Astrocyte of the spinal cord (primary cell): Measurements from ENCODE around the gene TAPT1.
"Not testable (repeated sequence)": the region's sequence is repeated elsewhere in the genome, so short reads cannot be mapped to it uniquely, and the experiment has no call there.

Experiments
- DNase-seq: peaks from one replicate; pipeline ENCODE4 v3.0.0; 2011; ENCODE audit warnings: low read depth, low spot score
- H3K4me3 ChIP-seq: 2 replicates; pipeline ENCODE4 v1.5.1; 2011; ENCODE audit warnings: low read depth, mild to moderate bottlenecking, low read length, moderate library complexity
- in situ Hi-C: cut with HindIII; loops from 2 replicates; pipeline ENCODE4 v1.10.0; 2017; ENCODE audit warnings: low sequenced_read_pairs
- TF ChIP-seq, protein P1 (sequence below): IDR thresholded peaks from 2 replicates; pipeline ENCODE4 v1.5.1; 2012; ENCODE audit warnings: low read depth, mild to moderate bottlenecking, low read length, inconsistent platforms

TAPT1 gene

DNA sequence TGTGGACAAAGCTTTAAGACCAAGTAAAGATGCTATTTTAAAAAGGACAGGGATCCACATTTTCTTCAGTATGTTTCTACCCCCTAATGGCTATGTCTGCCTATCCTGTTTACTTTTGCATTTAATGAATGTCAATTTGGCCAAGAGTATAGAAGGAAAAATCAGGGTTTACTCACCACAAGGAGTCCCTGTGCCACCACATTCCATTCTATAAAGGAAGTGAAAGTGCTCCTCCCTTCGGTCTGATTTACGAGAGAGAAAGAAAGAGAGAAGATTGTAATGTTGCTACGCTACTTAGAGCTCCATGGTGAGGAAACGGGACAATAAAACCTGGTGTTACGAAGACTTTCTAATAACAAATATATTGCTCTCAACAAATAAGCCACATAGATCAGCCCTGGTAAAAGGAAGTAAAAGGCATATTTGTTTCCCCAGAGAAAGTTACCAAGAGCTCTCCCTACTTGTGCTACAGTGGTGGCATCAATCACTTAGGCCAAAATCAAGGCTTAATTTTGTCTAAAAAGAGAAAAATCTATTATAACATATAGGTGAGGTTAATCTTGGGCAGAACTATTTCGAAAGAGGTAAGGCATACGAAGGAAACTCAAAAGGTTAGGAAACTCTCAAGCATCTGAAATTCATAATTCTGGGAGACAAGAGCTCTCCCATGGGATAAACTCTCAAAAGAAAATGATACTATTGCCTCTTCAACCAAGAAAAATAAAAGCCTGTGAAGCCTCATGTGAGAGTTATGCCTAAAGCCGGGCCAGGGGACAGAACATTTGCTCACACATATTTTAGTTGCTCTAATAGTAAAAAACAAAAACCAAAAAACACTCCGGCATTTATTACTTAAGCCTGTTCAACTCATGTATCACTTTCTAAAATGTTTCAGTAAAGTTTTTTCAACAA is 29.5 kb downstream of the TAPT1 start:
- H3K4me3 ChIP-seq, result peak overlapping the region; percentile 6
- peak; percentile 79 for DNase-seq
- TF ChIP-seq, protein P1, sequence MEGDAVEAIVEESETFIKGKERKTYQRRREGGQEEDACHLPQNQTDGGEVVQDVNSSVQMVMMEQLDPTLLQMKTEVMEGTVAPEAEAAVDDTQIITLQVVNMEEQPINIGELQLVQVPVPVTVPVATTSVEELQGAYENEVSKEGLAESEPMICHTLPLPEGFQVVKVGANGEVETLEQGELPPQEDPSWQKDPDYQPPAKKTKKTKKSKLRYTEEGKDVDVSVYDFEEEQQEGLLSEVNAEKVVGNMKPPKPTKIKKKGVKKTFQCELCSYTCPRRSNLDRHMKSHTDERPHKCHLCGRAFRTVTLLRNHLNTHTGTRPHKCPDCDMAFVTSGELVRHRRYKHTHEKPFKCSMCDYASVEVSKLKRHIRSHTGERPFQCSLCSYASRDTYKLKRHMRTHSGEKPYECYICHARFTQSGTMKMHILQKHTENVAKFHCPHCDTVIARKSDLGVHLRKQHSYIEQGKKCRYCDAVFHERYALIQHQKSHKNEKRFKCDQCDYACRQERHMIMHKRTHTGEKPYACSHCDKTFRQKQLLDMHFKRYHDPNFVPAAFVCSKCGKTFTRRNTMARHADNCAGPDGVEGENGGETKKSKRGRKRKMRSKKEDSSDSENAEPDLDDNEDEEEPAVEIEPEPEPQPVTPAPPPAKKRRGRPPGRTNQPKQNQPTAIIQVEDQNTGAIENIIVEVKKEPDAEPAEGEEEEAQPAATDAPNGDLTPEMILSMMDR, result peak; percentile 39
- in situ Hi-C loops, result no loop called here

DNA sequence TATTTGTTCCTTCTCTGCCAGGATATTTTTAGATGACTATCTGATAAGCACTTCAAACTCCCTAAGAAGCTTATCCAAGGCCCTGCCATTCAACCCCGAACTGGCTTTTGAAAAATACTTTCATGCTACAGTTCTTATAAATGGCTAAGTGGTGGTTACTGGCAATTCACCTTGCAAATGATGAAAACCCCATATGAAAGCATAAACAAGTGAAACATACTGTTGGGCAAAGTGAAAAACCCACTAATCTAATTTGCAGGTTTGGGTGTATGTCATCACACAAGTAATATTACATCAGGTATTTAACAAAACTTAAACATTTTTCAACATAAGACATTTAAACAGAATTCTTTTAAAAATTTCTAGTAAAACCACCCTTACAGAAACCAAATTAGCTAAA is 31.1 kb downstream of the TAPT1 start:
- no peak for DNase-seq
- in situ Hi-C loops, result no loop called here
- TF ChIP-seq, protein P1, result no peak
- no peak overlapping the region for H3K4me3 ChIP-seq

DNA sequence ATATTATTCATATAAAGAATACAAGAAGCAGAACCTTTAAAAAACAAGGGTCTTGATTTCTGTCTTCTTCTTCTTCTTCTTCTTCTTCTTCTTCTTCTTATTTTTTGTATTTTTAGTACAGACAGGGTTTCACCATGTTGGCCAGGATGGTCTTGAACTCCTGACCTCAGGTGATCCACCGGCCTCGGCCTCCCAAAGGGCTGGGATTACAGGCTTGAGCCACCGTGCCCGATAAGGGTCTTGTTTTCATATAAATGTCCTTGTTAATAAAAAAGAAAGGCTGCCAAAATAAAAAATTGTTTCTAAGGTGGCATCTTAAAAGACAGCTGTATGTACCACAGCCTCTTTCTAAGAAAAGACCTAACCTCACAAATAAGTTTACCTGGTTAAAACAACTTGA is 31.5 kb downstream of the TAPT1 start:
- H3K4me3 ChIP-seq, in situ Hi-C loops: not testable (repeated sequence)

DNA sequence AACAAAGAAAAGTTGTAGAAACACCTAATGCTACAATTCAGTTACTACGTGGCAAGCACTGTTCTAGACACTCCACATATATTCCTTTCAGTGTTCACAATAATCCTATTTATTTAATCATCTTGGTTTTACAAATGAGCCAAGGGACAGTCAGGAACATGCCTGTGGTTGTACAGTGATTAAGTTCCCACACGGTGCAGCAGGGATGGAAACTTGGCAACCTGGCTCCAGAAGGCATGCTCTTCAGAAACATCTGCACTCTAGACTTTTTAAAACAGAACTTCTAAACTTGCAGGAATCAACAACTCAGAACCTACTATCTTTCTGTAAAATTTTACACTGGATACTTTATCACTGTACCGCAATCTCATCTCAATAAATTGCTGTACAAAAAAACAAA is 32.1 kb downstream of the TAPT1 start:
- in situ Hi-C loops, result no loop called here
- no peak overlapping the region for H3K4me3 ChIP-seq
- DNase-seq, result peak; percentile 65
- TF ChIP-seq, protein P1, result no peak

More for the DNA sequence above, 31.5 kb downstream of the TAPT1 start:
- DNase-seq, result not testable (repeated sequence)

DNA sequence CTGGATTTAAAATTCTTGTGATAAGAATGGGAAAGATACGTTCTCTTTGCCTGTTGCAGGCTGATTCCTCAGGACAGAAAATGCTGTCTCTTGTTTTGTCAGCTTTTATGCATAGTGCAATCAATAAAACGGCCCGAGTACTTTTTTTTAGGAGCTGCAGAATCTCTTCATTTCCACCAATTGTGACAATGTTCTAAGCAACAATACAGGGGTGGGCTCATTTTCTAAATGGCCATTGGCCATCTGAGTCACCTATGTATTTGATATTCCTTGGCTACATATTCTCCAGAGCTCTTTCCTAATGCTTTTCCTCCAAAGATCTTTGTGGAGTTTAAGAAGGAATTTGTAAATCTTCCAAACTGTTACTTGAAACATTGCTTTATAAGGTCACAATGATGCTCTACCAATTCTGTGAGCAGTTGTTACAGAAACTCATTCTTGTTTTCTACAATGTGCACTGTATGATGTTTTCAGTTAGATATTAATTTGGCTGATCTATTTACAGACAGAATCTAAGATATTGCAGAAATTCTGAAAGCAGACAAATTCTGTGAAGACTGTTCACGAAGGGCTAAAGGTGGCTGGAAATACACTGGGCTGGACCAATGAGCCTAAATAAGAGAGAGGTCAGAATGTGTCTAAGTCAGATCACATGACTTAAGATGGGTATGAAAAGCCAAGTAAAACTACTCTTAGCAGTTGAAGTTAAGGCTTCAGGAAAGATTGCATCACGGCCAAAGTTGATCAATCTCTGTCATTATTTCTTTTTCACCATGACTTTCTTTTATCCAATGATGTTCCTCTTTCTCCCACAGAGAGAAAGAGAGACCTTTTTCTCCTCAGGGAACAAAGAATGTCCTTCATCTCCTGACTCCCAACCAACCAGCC is 33.4 kb downstream of the TAPT1 start:
- H3K4me3 ChIP-seq, result no peak overlapping the region
- TF ChIP-seq, protein P1, result no peak
- DNase-seq, result no peak
- in situ Hi-C loops, result no loop called here

DNA sequence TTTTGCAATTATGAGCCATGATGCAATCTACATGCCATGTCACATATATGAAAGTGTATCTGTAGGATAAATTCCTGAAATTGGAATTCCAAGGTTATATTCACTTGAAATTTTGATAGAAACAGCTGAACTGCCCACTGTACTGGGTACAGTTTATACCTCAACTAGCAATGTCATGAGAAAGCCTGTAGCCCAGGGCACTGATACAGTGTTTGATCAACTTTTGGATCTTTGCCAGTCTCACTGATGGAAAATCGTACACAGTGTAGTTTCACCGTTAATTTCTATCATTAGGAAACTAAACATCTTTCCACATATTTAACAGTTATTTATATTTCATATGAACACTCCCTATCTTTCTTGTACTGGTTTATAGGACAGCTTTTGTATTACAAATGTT is 34.2 kb downstream of the TAPT1 start:
- no peak overlapping the region for H3K4me3 ChIP-seq
- TF ChIP-seq, protein P1, result no peak
- no peak for DNase-seq
- in situ Hi-C loops, result no loop called here
